H1 (cell line): ENCODE results near the gene SPTSSA. TPM values are rescaled to one million over a fixed set of nuclear protein-coding genes. Genes with fewer than 3 reads are reported as not detected.

Experiments
- CTBP2 ChIP-seq: IDR thresholded peaks from 2 replicates; pipeline ENCODE4 v1.7.0; 2011; ENCODE audit warnings: borderline replicate concordance, mild to moderate bottlenecking, moderate library complexity, mixed read lengths, low read length; ENCODE audit not compliant: insufficient read depth, insufficient read length
- KDM1A ChIP-seq: fragments of 200-600, 300-600 bp; sonication (generic); IDR thresholded peaks from 2 replicates; pipeline ENCODE4 v1.7.1; 2016; ENCODE audit warnings: mild to moderate bottlenecking, low read length, borderline replicate concordance
- polyA plus RNA-seq, 7 experiments: library from polyadenylated mRNA; depleted of rRNA in 3 of 7; stranded (reverse) in 5 of 7; unstranded in 2 of 7; fragments of >200 nt in 5 of 7; fragments of 200-250 nt in 2 of 7; gene quantifications; 1 replicate in 5 of 7; 2 replicates in 1 of 7; 4 replicates in 1 of 7; pipeline versions ENCODE4 v1.2.1 to v1.2.3, GENCODE V29; 2011 to 2013; ENCODE audit warnings: missing spikeins in 2 of 7, mixed read lengths in 2 of 7
- total RNA-seq: library from RNA; stranded (reverse); fragmentation: NEBNext Ultra II Directional; extraction: Animal tissue kit (Norgen Biotek cat#: 25700); gene quantifications from 2 replicates; pipeline ENCODE4 v1.2.1, GENCODE V29; 2021

Gene SPTSSA
- total and polyA plus RNA-seq, 2 of the 8 experiments (the other 6 are each of a cell fraction or from before 2014, with no cell fraction given) = 24.9 to 28.5 TPM

GRCh38 chr14:34383839-34384238, 78.2 kb downstream of the SPTSSA start (continued):
- TF ChIP-seq CTBP2 (no peak), KDM1A (no peak)
- TF ChIP-seq, all 59 proteins: peak for 0

Other genes starting within 250 kb of the SPTSSA start
- 26.3 and 28.7 TPM in 2 replicates for gene EAPP, start 77.5 kb upstream of the SPTSSA start, total RNA-seq
- 11.2 and 18.3 TPM in 2 replicates for gene EAPP, start 77.5 kb upstream of the SPTSSA start, polyA plus RNA-seq (2011; rRNA removed)
- 54.8 and 71.1 TPM in 2 replicates for gene SNX6, start 167.9 kb upstream of the SPTSSA start, total RNA-seq
- gene SNX6, start 167.9 kb upstream of the SPTSSA start, polyA plus RNA-seq (2011; rRNA removed) = 28.0 and 53.4 TPM in 2 replicates